HEK293 (cell line): ENCODE data around the gene ABCF1.

Source experiments
- GFI1B ChIP-seq: fragments of 450-650 bp; formaldehyde crosslinking; IDR thresholded peaks from 2 replicates; pipeline ENCODE4 v1.5.1; 2016; ENCODE audit warnings: missing biosample characterization, missing genetic modification characterization
- KLF16 ChIP-seq: fragments of 450-650 bp; formaldehyde crosslinking; IDR thresholded peaks from 2 replicates; pipeline ENCODE4 v1.5.1; 2017; ENCODE audit warnings: missing biosample characterization, missing genetic modification characterization
- REST ChIP-seq: fragments of 450-650 bp; formaldehyde crosslinking; IDR thresholded peaks from 2 replicates; pipeline ENCODE4 v1.5.1; 2016; ENCODE audit warnings: missing biosample characterization, missing genetic modification characterization
- TCF7L2 ChIP-seq: IDR thresholded peaks from 2 replicates; pipeline ENCODE4 v1.6.1; 2011; ENCODE audit warnings: low read depth, mild to moderate bottlenecking, inconsistent platforms, low read length, moderate library complexity, borderline replicate concordance
- ZBTB8A ChIP-seq: fragments of 450-650 bp; formaldehyde crosslinking; IDR thresholded peaks from 2 replicates; pipeline ENCODE4 v1.5.1; 2016; ENCODE audit warnings: missing biosample characterization, missing genetic modification characterization
- ZFHX2 ChIP-seq: fragments of 450-650 bp; formaldehyde crosslinking; conservative IDR thresholded peaks from 2 replicates; pipeline ENCODE4 v1.5.1; 2016; ENCODE audit warnings: missing biosample characterization, missing genetic modification characterization
- ZNF214 ChIP-seq: fragments of 450-650 bp; formaldehyde crosslinking; IDR thresholded peaks from 2 replicates; pipeline ENCODE4 v1.5.1; 2017; ENCODE audit warnings: missing biosample characterization, mild to moderate bottlenecking, missing genetic modification characterization, borderline replicate concordance
- ZNF24 ChIP-seq: fragments of 450-650 bp; formaldehyde crosslinking; IDR thresholded peaks from 2 replicates; pipeline ENCODE4 v1.5.1; 2016; ENCODE audit warnings: missing biosample characterization, missing genetic modification characterization
- ZNF404 ChIP-seq: fragments of 450-650 bp; formaldehyde crosslinking; IDR thresholded peaks from 2 replicates; pipeline ENCODE4 v1.5.1; 2017; ENCODE audit warnings: missing biosample characterization, missing genetic modification characterization
- ZNF488 ChIP-seq: fragments of 450-650 bp; formaldehyde crosslinking; IDR thresholded peaks from 2 replicates; pipeline ENCODE4 v1.5.1; 2016; ENCODE audit warnings: missing biosample characterization, missing genetic modification characterization
- ZNF549 ChIP-seq: fragments of 450-650 bp; IDR thresholded peaks from 2 replicates; pipeline ENCODE4 v1.5.1; 2018; ENCODE audit warnings: missing biosample characterization, missing genetic modification characterization, mild to moderate bottlenecking, inconsistent platforms, moderate library complexity
- ZNF629 ChIP-seq: fragments of 450-650 bp; formaldehyde crosslinking; IDR thresholded peaks from 2 replicates; pipeline ENCODE4 v1.5.1; 2017; ENCODE audit warnings: missing biosample characterization, missing genetic modification characterization
- TF ChIP-seq, protein P1 (sequence below): fragments of 450-650 bp; formaldehyde crosslinking; IDR thresholded peaks from 2 replicates; pipeline ENCODE4 v1.5.1; 2016; ENCODE audit warnings: missing biosample characterization, missing genetic modification characterization
- TF ChIP-seq, protein P2 (sequence below): fragments of 450-650 bp; formaldehyde crosslinking; IDR thresholded peaks from 2 replicates; pipeline ENCODE4 v1.5.1; 2016; ENCODE audit warnings: missing biosample characterization, missing genetic modification characterization

GRCh38 chr6:30619561-30619960, 48.3 kb downstream of the ABCF1 start:
- TF ChIP-seq, protein P1, sequence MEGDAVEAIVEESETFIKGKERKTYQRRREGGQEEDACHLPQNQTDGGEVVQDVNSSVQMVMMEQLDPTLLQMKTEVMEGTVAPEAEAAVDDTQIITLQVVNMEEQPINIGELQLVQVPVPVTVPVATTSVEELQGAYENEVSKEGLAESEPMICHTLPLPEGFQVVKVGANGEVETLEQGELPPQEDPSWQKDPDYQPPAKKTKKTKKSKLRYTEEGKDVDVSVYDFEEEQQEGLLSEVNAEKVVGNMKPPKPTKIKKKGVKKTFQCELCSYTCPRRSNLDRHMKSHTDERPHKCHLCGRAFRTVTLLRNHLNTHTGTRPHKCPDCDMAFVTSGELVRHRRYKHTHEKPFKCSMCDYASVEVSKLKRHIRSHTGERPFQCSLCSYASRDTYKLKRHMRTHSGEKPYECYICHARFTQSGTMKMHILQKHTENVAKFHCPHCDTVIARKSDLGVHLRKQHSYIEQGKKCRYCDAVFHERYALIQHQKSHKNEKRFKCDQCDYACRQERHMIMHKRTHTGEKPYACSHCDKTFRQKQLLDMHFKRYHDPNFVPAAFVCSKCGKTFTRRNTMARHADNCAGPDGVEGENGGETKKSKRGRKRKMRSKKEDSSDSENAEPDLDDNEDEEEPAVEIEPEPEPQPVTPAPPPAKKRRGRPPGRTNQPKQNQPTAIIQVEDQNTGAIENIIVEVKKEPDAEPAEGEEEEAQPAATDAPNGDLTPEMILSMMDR (tag by site-specific recombination), result no peak
- no peak for TF ChIP-seq ZBTB8A
- TF ChIP-seq REST, result no peak
- TF ChIP-seq ZNF488 (tag by site-specific recombination), result no peak
- TF ChIP-seq ZNF24 (tag by site-specific recombination), result no peak
- TF ChIP-seq, protein P2, sequence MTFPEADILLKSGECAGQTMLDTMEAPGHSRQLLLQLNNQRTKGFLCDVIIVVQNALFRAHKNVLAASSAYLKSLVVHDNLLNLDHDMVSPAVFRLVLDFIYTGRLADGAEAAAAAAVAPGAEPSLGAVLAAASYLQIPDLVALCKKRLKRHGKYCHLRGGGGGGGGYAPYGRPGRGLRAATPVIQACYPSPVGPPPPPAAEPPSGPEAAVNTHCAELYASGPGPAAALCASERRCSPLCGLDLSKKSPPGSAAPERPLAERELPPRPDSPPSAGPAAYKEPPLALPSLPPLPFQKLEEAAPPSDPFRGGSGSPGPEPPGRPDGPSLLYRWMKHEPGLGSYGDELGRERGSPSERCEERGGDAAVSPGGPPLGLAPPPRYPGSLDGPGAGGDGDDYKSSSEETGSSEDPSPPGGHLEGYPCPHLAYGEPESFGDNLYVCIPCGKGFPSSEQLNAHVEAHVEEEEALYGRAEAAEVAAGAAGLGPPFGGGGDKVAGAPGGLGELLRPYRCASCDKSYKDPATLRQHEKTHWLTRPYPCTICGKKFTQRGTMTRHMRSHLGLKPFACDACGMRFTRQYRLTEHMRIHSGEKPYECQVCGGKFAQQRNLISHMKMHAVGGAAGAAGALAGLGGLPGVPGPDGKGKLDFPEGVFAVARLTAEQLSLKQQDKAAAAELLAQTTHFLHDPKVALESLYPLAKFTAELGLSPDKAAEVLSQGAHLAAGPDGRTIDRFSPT (tag by site-specific recombination), result no peak
- TF ChIP-seq TCF7L2, result no peak
- TF ChIP-seq ZNF404 (tag by site-specific recombination), result no peak
- no peak for TF ChIP-seq ZNF214 (tag by site-specific recombination)
- TF ChIP-seq ZNF549 (tag by site-specific recombination), result no peak
- no peak for TF ChIP-seq ZFHX2 (tag by site-specific recombination)
- no peak for TF ChIP-seq GFI1B (tag by site-specific recombination)
- TF ChIP-seq KLF16, result no peak
- TF ChIP-seq ZNF629 (tag by site-specific recombination), result no peak
